KBM-7 (cell line): Measurements from ENCODE around the gene SLC43A1.
A peak's percentile ranks its signal among the peaks of the same experiment; 100 is the strongest.
"Not testable (repeated sequence)": the region's sequence is repeated elsewhere in the genome, so short reads cannot be mapped to it uniquely, and the experiment has no call there.

Experiments used
- DNase-seq: peaks from one replicate; pipeline ENCODE4 v3.0.0-alpha.2; 2015
- in situ Hi-C: fragments of 300-500 bp; cut with MboI; formaldehyde crosslinking; loops from 2 replicates; pipeline ENCODE4 v1.14.3; 2020; ENCODE audit warnings: low sequenced_read_pairs, low pct_unique_long_range_greater_than_20kb, mixed read lengths

SLC43A1 gene

GRCh38 chr11:57456960-57457642, 58.4 kb downstream of the SLC43A1 start:
- peak; percentile 81 for DNase-seq
- in situ Hi-C loops, result no loop called here

GRCh38 chr11:57453543-57454177, 61.8 kb downstream of the SLC43A1 start:
- in situ Hi-C loops, result no loop called here
- no peak for DNase-seq

- DNase-seq, result no peak
- in situ Hi-C loops, result no loop called here
These were observed 69.4 kb downstream of the SLC43A1 start for GRCh38 chr11:57446055-57446454.

- in situ Hi-C loops, DNase-seq: not testable (repeated sequence)
These were observed 70.4 kb downstream of the SLC43A1 start for GRCh38 chr11:57445122-57445394.

- DNase-seq, result no peak
These were observed 71.0 kb downstream of the SLC43A1 start for GRCh38 chr11:57444362-57445121.

GRCh38 chr11:57440744-57441414, 74.6 kb downstream of the SLC43A1 start:
- in situ Hi-C loops, result no loop called here

More at GRCh38 chr11:57444362-57445121, 71.0 kb downstream of the SLC43A1 start:
- in situ Hi-C loops, result no loop called here

GRCh38 chr11:57439786-57440185, 75.7 kb downstream of the SLC43A1 start:
- no peak for DNase-seq
- in situ Hi-C loops, result no loop called here

More at GRCh38 chr11:57440744-57441414, 74.6 kb downstream of the SLC43A1 start:
- no peak for DNase-seq

- in situ Hi-C loops, result no loop called here
- DNase-seq, result no peak
These were observed 76.9 kb downstream of the SLC43A1 start for GRCh38 chr11:57438345-57439285.

GRCh38 chr11:57436031-57436430, 79.5 kb downstream of the SLC43A1 start:
- in situ Hi-C loops, result no loop called here
- no peak for DNase-seq

- peak; percentile 19 for DNase-seq
- in situ Hi-C loops, result no loop called here
These were observed 80.6 kb downstream of the SLC43A1 start for GRCh38 chr11:57434640-57435546.
